Stimulated activated CD4-positive, alpha-beta T cell treated with anti-CD3 and anti-CD28 coated beads, TNF-alpha, amount 100 ng/mL, for 4 hours (primary cell): ENCODE data around the gene ARL17B.
"Not testable (repeated sequence)": the region's sequence is repeated elsewhere in the genome, so short reads cannot be mapped to it uniquely, and the experiment has no call there.

Source experiments
- DNase-seq, 3 experiments: peaks; one replicate each; pipeline ENCODE4 v3.0.0-alpha.2; 2020; ENCODE audit warnings: low read depth in 3 of 3

The ARL17B gene

DNA sequence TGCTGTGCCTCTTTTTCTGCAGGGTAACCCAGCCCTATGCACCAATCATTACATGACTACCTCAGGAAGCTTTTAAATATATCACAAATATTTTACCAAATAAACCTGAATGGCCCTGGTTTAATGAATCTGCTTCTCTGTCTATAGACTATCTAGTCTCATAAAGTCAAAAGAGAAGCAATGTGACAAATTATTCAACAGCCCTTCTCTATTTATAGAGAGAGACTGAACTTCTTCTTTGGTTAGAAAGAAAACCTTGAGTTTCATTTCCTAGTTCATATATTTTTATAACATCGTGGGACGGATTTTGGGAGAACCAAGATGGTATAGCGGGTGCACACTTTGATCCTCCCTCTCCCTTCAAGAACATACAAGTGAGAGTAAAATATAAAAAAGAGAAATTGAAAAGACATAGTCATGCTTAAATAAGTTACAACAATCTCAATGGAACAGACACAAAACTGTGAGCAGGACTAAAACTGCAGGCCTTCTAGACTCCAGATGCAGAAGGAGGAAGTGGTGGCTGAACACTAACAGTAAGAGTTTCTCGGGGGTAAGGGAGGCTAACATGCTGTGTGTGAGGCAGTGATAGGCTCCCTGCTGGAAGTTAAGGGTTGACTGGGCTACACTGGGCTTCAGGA is 70.5 kb downstream of the ARL17B start:
- DNase-seq = not testable (repeated sequence)

GRCh38 chr17:46287587-46287986 is 74.0 kb downstream of the ARL17B start:
- DNase-seq = not testable (repeated sequence)

DNA sequence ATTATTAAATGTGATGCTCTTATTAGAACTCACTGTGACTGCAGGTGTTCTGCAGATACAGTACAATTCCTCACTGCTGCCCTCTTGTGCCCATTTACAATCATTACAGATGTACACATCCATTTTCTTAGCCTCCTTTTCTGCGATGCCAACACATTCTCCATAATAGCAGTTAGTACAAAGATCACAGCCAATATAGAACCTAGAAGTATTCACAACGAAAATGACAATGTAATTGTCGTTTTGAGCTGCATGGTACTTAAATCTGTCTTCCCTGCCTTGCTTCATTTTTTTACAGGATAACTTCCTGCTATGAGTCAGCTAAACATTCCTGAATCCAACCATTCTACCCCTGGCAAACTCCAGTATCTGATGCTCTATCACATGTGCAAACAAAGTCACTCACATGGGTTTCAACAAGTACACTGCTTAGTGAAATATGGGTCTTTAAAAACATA is 74.8 kb downstream of the ARL17B start:
- peak in 1 of 3 experiments; percentile 65 for DNase-seq

- not testable (repeated sequence) for DNase-seq
Observed at GRCh38 chr17:46285500-46285899, 76.1 kb downstream of the ARL17B start.

DNA sequence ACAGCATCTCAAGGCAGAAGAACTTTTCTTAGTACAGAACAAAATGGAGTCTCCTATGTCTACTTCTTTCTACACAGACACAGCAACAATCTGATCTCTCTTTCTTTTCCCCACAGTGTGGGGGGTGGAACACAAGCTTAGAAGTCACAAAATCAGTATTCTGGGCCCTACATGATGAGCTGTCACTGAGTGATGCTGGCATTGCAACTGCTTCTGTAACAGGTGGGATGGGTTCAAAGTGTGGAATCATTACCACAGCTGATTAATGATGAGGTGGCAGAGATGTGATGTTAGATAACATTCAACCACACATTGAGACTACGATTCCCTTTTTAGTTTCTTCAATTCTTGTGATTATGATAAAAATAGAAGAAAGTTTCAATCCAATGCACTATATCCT is 77.1 kb downstream of the ARL17B start:
- DNase-seq = peak in 2 of 3 experiments; percentile 13 to 27

DNA sequence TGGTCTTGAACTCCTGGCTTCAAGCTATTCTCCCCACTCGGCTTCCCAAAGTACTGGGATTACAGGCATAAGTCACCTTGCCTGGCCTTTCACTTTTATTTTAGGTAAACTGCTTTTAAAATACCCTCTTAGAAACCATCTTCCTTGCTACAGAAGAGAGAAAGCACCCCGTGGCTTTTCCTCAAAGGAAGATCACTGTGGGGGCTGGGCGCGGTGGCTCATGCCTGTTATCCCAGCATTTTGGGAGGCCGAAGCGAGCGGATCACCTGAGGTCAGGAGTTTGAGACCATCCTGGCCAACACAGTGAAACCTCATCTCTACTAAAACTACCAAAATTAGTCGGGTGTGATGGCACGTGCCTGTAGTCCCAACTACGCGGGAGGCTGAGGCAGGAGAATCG is 78.9 kb downstream of the ARL17B start:
- not testable (repeated sequence) for DNase-seq

DNA sequence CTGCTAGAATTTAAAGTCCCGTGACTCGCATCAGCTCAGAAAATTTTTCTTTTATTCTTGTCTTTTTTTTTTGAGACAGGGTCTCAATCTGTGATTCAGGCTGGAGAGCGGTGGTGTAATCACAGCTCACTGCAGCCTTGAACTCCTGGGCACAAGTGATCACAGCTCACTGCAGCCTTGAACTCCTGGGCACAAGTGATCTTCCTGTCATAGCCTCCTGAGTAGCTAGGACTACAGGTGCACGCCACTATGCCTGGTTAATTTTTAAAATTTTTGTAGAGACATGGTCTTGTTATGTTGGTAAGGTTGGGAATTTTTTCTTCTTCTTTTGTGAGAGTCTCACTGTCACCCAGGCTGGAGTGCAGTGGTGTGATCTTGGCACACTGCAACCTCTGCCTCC is 80.2 kb downstream of the ARL17B start:
- DNase-seq = not testable (repeated sequence)

DNA sequence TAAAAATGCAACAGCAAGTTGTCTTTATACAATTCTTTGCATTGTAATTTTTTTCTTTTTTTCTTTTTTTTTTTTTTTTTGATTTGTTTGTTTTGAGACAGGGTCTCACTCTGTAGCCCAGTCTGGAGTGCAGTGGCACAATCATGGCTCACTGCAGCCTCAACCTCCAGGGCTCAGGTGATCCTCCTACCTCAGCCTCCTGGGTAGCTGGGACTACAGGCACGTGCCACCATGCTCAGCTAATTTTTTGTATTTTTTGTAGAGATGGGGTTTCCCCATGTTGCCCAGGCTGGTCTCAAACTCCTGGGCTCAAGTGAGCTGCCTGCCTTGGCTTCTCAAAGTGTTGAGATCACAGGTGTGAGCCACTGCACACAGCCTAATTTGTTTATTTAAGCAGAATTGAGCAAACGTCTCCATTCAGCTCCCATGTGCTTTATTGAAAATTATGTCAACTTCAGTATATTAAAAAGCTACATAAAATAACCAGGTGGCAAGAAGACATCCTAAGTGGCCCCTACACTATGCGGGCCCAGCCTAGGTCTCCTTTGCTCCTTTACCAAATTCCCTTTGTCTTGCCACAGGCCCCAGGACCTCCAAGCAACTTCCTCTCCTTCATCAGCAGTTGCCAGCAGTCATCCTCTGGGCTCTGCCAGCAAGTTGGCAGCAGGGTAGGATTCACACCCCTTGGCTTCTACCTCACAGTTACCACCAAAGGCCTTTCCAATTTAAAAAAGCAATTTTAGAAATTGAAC is 84.7 kb downstream of the ARL17B start:
- DNase-seq = not testable (repeated sequence)

DNA sequence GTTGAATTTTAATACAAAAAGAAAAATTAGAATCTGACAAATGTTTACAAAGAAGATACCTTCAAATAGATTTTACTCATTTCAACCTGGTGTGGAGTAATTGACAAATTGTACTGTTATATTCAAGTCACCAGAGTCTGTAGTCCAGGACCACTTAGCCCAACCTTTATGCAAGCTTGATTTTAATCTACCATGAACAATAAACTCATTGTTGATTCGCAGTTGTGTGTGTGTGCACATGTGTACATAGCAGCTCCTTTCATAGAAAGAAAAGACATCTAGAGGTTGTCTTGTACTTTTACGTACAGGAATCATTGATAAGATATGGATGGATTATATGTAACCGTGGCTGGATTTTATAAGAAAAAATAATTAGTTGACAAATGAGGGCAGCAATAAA is 87.3 kb downstream of the ARL17B start:
- DNase-seq = no peak

DNA sequence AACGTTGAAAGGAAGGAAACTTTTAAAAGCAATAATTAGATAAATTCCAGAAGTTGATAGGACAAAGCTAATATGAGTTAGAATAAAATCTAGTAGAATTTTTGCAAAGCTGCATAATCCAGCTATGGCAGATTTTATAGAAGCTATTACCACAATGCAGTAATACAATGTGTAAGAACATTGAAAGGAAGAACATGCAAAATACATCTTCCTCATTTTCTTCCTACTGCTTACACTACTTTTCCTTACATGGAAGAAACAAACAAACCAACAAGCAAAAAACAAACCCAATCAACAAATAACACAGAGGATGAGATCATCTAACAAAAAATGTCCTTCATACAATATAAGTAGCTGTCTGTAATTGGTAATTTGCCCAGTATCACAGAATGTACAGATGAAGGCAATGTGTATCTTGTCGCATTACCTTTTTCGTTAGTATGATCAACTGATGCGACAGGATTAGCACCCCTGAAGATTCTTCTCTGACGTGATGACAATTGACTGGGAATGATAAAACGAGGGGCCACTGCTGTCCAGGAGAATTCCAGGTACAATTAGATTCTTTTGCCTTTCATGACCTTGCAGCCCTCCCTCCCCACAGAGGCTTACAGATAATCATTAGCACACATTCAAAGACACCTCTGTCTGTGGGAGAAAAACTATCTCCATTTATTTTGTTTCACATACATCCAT is 87.9 kb downstream of the ARL17B start:
- DNase-seq = no peak

- no peak for DNase-seq
Observed at GRCh38 chr17:46270032-46270431, 91.5 kb downstream of the ARL17B start.

DNA sequence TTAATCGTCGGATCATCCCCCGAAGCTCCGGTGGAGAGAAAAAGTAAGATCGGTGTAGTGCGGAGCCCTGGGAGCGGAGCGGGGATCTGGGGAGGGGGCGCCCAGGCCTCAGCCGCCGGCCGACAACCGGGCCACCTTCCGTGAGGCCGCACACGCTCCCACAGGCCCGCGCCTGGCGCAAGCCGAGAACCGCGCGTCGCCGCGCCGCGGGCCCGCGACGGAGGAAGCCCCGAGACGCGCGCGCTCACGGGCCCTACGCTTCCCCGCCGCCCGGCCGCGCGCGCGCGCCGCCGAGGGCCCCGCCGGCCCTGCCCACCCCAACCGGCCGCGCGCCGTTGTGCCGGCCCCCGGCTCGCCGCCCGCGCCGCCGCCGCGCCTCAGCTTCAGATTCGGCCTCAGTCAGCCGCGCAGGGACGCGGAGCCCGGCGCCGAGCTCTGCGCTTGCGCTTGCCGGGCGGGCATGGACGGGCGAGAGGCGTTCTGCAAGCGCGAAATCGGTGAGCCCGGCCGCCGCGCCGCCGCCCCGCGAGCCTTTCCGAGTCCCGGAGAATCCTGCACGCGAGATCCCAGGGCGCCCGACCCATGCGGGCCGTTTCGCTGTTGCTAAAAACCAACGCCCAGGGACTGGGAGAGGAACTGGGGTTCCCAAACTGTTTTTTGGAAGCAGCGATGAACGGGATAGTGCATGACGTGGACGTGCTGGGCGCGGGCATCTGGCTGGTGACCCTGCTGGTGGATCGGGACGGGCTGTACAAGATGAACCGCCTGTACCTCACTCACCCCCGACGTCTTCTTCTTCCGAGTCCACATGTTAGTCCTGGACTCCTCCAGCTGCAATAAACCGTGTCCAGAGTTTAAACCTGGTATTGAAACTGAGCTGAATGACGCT is 94.7 kb downstream of the ARL17B start:
- peak; percentile 76 to 79 (median 77) for DNase-seq

- peak in 1 of 3 experiments; percentile 32 for DNase-seq
Observed at GRCh38 chr17:46266063-46266655, 95.4 kb downstream of the ARL17B start.

DNA sequence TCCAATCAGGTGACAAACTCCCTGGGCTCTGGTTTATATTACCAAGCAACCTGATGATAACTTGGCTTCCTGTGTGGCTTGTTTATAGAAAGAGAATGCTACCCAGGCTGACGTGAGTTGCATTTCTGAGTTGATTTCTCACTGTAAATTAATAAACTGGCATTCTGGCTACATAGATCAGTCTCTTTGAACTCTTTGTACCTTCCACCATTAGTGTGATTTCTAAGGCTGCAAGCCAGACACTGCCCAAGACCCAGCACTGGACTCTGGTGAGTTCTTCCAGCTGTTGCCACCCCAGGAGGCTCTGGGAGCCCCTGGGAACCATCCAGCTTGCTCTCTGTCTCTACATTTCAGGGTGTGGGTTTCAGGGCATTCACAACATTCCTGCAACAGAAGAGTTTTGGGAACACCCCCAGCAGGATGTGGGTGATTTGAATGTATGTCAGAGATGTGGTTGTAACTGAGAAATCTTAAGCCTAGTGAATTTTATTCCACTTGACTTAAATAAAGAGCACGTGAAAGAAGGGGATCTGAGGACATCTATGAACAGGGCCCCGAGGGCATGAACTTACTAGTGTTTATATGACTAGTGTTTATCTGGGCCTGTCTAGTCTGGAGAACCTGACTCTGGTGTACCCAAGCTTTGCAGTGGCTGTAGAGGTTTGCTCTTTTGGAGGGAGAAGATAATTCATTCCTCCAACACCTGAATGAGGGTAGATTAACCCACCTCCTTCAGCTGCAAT is 96.9 kb downstream of the ARL17B start:
- DNase-seq = no peak

GRCh38 chr17:46262271-46262670 is 99.3 kb downstream of the ARL17B start:
- DNase-seq = no peak

DNA sequence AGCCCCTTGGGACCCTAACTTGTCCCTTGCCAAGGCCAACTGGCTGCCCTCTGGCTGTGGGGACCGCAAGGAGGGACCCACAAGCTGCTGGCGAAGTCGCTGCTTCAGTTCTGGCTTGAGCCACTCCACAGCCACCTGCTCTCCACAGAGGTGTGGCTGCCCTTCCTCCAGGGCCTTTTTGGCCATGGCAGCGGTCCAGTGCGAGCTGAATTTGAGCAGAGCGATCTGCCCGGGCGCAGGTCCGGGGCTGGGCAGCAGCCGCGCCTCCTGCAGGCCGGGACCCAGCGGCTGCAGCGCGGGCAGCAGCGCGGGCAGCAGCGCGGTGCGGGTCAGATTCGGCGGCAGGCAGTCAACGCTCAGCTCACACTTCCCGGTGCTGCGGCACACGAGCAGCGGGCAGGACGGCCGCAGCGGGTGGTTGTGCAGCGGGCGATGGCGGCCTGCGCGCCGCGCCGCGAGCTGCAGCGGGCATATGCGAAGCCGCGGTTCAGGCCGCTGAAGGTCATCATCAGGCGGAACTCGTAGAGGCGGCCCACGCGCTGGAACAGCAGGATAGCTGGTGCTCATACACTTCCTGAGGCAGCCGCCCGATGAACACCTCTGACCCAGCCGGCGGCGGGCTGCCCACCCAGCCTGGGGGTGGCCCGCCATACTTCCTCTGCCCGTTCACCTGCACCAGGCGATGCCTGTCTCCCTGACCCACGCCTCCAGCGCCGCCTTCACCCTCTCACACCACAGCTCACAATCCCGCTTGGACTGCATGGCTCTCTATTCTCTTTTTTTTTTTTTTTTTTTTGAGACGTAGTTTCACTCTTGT is 101.5 kb downstream of the ARL17B start:
- DNase-seq = not testable (repeated sequence)

DNA sequence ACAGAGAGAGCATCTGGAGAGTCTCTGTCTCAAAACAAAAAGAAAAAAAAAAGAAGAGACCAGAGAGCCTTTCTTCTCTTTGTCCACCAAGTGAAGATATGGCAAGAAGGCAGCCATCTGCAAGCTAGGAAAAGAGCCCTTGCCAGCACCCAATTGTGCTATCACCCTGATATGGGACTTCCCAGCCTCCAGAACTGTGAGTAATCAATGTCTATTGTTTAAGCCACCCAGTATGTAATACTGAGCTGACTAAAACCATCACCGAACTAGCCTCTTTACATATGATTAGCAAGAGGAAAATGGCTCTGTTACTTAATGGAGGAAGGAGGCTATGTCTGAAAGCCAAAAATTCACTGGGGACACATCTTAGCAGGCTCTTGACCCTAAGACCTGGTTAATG is 105.2 kb downstream of the ARL17B start:
- DNase-seq = not testable (repeated sequence)

- not testable (repeated sequence) for DNase-seq
Observed at GRCh38 chr17:46254215-46254614, 107.4 kb downstream of the ARL17B start.

DNA sequence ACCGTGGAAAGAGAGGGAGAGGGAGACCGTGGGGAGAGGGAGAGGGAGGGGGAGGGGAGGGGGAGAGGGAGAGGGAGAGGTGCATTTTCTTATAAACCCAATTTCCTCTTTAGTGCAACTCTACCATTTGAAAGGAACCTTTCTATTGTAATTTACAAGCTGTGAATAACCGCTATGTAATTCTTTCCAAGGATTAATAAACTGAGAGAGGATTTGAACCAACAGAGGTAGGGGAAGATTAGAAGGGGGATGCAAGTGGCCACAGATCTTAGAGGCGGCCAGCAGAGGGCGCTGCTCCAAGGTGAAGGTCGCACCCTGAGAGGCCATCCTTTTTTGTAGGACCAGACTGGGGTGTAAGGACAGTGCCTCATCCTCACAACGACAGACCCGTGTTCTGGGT is 107.8 kb downstream of the ARL17B start:
- peak; percentile 60 to 65 (median 63) for DNase-seq
